Measurements from ENCODE around the gene SGK2.

Gene SGK2

DNA sequence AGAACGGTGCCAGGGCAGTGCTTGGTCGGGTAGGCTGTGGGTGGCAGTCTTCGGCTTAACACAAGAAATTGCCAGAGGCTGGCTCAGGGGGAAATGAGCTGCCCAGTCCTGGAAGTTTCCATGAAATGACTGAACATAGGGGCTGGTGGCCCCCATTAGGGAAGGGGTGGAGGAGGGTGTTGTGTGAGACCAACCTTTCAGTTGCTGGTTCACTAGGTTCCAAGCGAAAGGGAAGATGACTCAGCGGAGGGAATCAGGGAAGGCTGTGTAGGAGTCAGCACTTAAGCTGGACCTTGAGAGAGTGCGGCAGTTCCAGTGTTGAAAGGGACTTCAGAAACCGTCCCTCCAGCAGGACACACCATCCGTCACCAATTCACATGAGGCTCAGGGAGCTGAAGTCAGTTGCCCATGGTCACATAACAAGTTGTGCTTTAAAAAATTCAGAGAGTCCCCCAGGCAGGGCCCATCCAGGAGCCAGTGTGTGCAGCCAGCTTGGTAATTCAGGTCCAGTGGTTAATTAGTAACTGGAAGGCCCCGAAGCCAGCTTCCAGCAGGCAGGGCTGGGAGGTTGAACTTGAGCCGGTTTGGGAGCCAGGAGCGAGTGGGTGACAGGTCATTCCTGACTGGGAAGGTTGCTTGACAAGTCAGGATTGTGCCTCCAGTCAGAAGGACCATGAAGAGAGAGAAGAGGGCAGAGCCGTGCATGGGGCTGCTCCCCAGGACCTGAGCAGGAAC lies at the start of gene SGK2:
TSS of gene SGK2 (plus strand) at position 616 of the 735 bp plus-strand sequence. CDS start 7,469 bp downstream, outside the sequence.
- H3K4me3 ChIP-seq (replicated peaks; ENCODE audit: low read depth, low read length) = no peak within 1 kb of the TSS
- TF ChIP-seq, protein P1, sequence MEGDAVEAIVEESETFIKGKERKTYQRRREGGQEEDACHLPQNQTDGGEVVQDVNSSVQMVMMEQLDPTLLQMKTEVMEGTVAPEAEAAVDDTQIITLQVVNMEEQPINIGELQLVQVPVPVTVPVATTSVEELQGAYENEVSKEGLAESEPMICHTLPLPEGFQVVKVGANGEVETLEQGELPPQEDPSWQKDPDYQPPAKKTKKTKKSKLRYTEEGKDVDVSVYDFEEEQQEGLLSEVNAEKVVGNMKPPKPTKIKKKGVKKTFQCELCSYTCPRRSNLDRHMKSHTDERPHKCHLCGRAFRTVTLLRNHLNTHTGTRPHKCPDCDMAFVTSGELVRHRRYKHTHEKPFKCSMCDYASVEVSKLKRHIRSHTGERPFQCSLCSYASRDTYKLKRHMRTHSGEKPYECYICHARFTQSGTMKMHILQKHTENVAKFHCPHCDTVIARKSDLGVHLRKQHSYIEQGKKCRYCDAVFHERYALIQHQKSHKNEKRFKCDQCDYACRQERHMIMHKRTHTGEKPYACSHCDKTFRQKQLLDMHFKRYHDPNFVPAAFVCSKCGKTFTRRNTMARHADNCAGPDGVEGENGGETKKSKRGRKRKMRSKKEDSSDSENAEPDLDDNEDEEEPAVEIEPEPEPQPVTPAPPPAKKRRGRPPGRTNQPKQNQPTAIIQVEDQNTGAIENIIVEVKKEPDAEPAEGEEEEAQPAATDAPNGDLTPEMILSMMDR (IDR thresholded peaks at IDR 0.05; ENCODE audit: low read depth, low read length, missing control alignments) = no peak
- no peak for DNase-seq (ENCODE audit: extremely low read depth, low read depth)

DNA sequence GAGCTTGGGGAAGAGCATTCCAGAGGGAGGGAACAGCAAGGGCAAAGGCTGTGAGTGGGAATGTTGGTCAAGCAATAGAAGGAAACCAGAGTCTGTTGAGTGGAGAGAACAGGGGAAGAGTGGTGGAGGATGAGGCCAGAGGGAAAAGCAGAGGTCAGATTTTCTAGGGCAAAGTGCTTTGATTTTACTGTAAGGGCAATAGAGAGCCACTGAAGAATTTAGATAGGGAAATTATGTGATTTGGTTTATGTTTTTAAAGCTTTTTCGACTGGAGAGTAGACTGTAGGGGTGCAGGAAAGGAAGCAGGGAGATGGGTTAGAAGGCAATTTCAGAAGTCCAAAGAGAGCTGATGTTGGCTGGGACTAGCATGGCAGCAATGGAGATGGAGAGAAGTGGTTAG lies 46.9 kb upstream of the SGK2 start:
- TF ChIP-seq, protein P1 (IDR thresholded peaks at IDR 0.05; ENCODE audit: low read depth, low read length, missing control alignments) = no peak
- no peak for DNase-seq (ENCODE audit: extremely low read depth, low read depth)
- no peak overlapping the region for H3K4me3 ChIP-seq (replicated peaks; ENCODE audit: low read depth, low read length)

DNA sequence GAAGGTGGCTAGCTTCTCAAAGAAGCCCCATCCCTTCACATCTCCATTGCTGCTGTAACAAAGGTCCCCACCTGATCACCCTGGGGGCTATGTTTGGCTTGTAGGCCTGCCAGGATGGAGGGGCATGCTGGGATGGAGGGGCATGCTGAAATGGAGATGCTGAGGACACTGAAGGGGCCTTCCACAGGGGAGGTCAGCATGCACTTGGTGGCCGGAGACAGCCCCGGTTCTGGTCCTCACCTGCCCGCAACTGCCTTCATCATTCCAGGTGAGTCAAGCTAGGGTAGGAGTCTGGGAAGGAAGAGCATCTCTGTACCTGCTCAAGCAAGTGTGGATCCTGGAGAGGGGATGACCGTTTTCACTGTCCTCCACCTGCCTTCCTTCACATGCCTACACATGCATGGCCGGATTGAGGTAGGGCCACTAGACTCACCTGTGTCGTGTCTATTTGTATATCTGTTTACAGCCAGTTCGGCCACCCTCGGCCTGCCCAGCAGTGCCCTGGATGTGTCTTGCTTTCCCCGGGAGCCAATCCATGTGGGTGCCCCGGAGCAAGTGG lies 45.4 kb upstream of the SGK2 start:
- no peak for DNase-seq (ENCODE audit: extremely low read depth, low read depth)
- TF ChIP-seq, protein P1 (IDR thresholded peaks at IDR 0.05; ENCODE audit: low read depth, low read length, missing control alignments) = no peak
- H3K4me3 ChIP-seq (replicated peaks; ENCODE audit: low read depth, low read length) = peak overlapping the region; percentile 53

DNA sequence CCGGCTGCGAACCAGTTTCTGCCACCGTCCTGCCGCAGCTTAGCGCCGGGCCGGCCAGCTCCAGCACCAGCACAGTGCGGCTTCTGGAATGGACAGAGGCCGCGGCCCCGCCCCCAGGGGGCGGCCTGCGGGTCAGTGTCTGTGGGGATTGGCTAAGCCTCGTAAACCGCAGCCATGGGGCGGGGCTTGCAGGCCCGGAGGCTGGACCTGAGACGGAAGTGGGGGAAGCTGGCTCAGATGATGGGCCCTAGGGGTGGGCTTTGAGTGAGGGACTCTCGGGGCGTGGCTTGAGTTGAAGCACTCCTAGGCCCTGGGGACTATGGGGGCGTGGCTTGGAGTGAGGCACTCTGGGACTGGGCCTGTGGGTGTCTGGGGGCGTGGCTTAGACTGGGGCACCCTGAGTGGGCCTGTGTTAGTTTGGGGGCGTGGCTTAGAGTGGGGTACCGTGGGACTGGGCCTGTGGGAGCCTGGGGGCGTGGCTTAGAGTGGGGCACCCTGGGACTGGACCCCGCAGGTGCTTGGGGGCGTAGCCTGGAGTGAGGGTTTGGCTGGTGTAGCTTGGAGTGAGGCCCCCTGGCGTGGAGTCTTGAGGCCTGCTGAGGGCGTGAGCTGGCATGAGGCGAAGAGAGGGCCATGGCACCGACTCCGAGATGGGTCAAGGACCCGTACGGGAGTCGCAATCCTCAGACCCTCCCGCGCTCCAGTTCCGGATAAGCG lies 44.7 kb upstream of the SGK2 start:
- TF ChIP-seq, protein P1 (IDR thresholded peaks at IDR 0.05; ENCODE audit: low read depth, low read length, missing control alignments) = peak; percentile 38

DNA sequence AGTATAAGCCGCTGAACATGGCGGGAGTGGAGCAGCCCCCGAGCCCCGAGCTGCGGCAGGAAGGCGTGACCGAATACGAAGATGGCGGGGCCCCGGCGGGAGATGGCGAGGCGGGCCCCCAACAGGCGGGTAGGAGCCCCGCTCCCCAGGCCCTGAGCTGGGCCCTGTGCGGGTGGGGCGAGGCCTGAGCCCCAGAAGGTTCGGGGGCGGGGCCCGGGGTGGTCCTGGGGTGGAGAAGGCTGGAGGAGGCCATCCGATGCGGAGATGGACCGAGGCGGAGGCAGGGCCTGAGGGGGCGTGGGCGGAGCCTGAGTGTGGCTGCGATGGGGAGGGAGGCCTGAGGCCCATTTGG lies 44.2 kb upstream of the SGK2 start:
- TF ChIP-seq, protein P1 (IDR thresholded peaks at IDR 0.05; ENCODE audit: low read depth, low read length, missing control alignments) = no peak
- no peak for DNase-seq (ENCODE audit: extremely low read depth, low read depth)
- H3K4me3 ChIP-seq (replicated peaks; ENCODE audit: low read depth, low read length) = peak overlapping the region; percentile 53

More for the DNA sequence above, 44.7 kb upstream of the SGK2 start:
- DNase-seq (ENCODE audit: extremely low read depth, low read depth) = peak; percentile 87
- H3K4me3 ChIP-seq (replicated peaks; ENCODE audit: low read depth, low read length) = peak overlapping the region; percentile 53

DNA sequence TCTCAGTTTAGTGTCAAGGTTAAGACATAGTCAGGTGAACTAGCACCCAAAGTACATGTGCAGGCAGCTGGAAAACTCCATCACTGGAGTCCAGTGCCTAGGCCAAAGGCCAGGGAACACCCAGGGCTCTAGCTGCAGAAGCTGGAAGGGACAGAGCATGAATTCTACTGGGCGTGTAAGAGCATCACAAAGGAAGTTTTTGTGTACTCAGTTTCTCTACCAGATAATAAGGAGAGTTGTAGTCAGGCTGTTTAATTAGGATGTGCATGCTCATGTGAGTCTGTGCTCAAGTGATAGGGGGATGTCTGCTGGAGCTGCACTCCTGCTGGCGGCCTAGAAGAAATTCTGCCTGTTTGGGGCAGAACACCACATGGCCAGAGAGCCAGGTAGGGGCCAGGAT lies 43.2 kb upstream of the SGK2 start:
- no peak overlapping the region; the same call in 1 of the 2 replicates for H3K4me3 ChIP-seq (replicated peaks; ENCODE audit: low read depth, low read length)
- TF ChIP-seq, protein P1 (IDR thresholded peaks at IDR 0.05; ENCODE audit: low read depth, low read length, missing control alignments) = no peak
- no peak for DNase-seq (ENCODE audit: extremely low read depth, low read depth)

Measured in HFF-Myc (cell line).